H9 (cell line): ENCODE results near the gene LRMDA. TPM values are rescaled to one million over a fixed set of nuclear protein-coding genes. Genes with fewer than 3 reads are reported as not detected.

Experiments used
- DNase-seq: peaks from one replicate; pipeline ENCODE4 v3.0.0-alpha.2; 2017
- H2AFZ ChIP-seq: one replicate; pipeline ENCODE4 v1.6.1; 2013; ENCODE audit warnings: mild to moderate bottlenecking, low read length, control low read depth, moderate library complexity
- H2AK5ac ChIP-seq: 2 replicates; pipeline ENCODE4 v1.6.1; 2013; ENCODE audit warnings: low read length, control low read depth, mixed read lengths; ENCODE audit not compliant: insufficient read length
- H2BK120ac ChIP-seq: one replicate; pipeline ENCODE4 v1.6.1; 2013; ENCODE audit warnings: low read depth, mild to moderate bottlenecking, low read length, control low read depth, inconsistent platforms; ENCODE audit not compliant: poor library complexity, severe bottlenecking
- H2BK12ac ChIP-seq: 2 replicates; pipeline ENCODE4 v1.6.1; 2013; ENCODE audit warnings: low read length, control low read depth, mixed read lengths, low read depth; ENCODE audit not compliant: insufficient read length
- H2BK15ac ChIP-seq: 2 replicates; pipeline ENCODE4 v1.6.1; 2013; ENCODE audit warnings: low read depth, low read length, control low read depth
- H2BK20ac ChIP-seq: one replicate; pipeline ENCODE4 v1.6.1; 2013; ENCODE audit warnings: low read depth, mild to moderate bottlenecking, low read length, control low read depth, inconsistent platforms; ENCODE audit not compliant: poor library complexity, severe bottlenecking
- H2BK5ac ChIP-seq: 2 replicates; pipeline ENCODE4 v1.6.1; 2013; ENCODE audit warnings: low read length, control low read depth, mixed read lengths; ENCODE audit not compliant: insufficient read length
- H3K14ac ChIP-seq: 2 replicates; pipeline ENCODE4 v1.6.1; 2013; ENCODE audit warnings: low read length, control low read depth; ENCODE audit not compliant: insufficient read depth
- H3K18ac ChIP-seq: 2 replicates; pipeline ENCODE4 v1.6.1; 2013; ENCODE audit warnings: low read depth, mild to moderate bottlenecking, mixed read lengths, low read length, control low read depth; ENCODE audit not compliant: insufficient read length
- H3K23ac ChIP-seq: 2 replicates; pipeline ENCODE4 v1.6.1; 2013; ENCODE audit warnings: low read length, control low read depth, mixed read lengths, low read depth; ENCODE audit not compliant: insufficient read length
- H3K23me2 ChIP-seq: 2 replicates; pipeline ENCODE4 v1.6.1; 2013; ENCODE audit warnings: low read depth, mild to moderate bottlenecking, mixed read lengths, low read length, control low read depth; ENCODE audit not compliant: insufficient read length, poor library complexity, severe bottlenecking
- H3K27ac ChIP-seq: 2 replicates; pipeline ENCODE4 v1.5.1; 2013; ENCODE audit warnings: low read length, control low read depth, mixed read lengths, low read depth; ENCODE audit not compliant: insufficient read length
- H3K27me3 ChIP-seq: 2 replicates; pipeline ENCODE4 v1.6.1; 2013; ENCODE audit warnings: low read length, control low read depth, inconsistent platforms; ENCODE audit not compliant: insufficient read depth
- H3K4ac ChIP-seq: 2 replicates; pipeline ENCODE4 v1.6.1; 2013; ENCODE audit warnings: low read depth, mild to moderate bottlenecking, control low read depth, inconsistent platforms, low read length, moderate library complexity
- H3K4me1 ChIP-seq: 2 replicates; pipeline ENCODE4 v1.6.1; 2013; ENCODE audit warnings: low read length, control low read depth, inconsistent platforms; ENCODE audit not compliant: insufficient read depth
- H3K4me2 ChIP-seq: 2 replicates; pipeline ENCODE4 v1.6.1; 2013; ENCODE audit warnings: low read length, control low read depth, mixed read lengths; ENCODE audit not compliant: insufficient read length, insufficient read depth
- H3K56ac ChIP-seq: 2 replicates; pipeline ENCODE4 v1.6.1; 2013; ENCODE audit warnings: low read depth, mild to moderate bottlenecking, mixed read lengths, low read length, control low read depth; ENCODE audit not compliant: insufficient read length
- H3K79me1 ChIP-seq: 2 replicates; pipeline ENCODE4 v1.6.1; 2013; ENCODE audit warnings: low read depth, mild to moderate bottlenecking, moderate library complexity, low read length, control low read depth, inconsistent platforms; ENCODE audit not compliant: insufficient read depth, poor library complexity, severe bottlenecking
- H3K79me2 ChIP-seq: 2 replicates; pipeline ENCODE4 v1.6.1; 2013; ENCODE audit warnings: low read length, control low read depth, inconsistent platforms; ENCODE audit not compliant: insufficient read depth
- H3K9ac ChIP-seq: 2 replicates; pipeline ENCODE4 v1.6.1; 2013; ENCODE audit warnings: low read length, control low read depth, mixed read lengths; ENCODE audit not compliant: insufficient read length; ENCODE audit errors: extremely low read depth
- H3K9me3 ChIP-seq: one replicate; pipeline ENCODE4 v1.6.1; 2013; ENCODE audit warnings: low read depth, low read length, inconsistent platforms; ENCODE audit not compliant: control insufficient read depth
- H3T11ph ChIP-seq: one replicate; pipeline ENCODE4 v1.6.1; 2013; ENCODE audit warnings: mild to moderate bottlenecking, low read length, control low read depth, inconsistent platforms
- H4K20me1 ChIP-seq: one replicate; pipeline ENCODE4 v1.6.1; 2013; ENCODE audit not compliant: control insufficient read depth, insufficient read length, insufficient read depth
- H4K5ac ChIP-seq: 2 replicates; pipeline ENCODE4 v1.6.1; 2013; ENCODE audit warnings: low read depth, mild to moderate bottlenecking, mixed read lengths, low read length, control low read depth; ENCODE audit not compliant: insufficient read length
- H4K8ac ChIP-seq: replicated peaks from 2 replicates; pipeline ENCODE4 v1.6.1; 2013; ENCODE audit warnings: low read length, control low read depth, mixed read lengths, low read depth; ENCODE audit not compliant: insufficient read length
- H4K91ac ChIP-seq: 2 replicates; pipeline ENCODE4 v1.6.1; 2013; ENCODE audit warnings: low read depth, mild to moderate bottlenecking, moderate library complexity, mixed read lengths, low read length, control low read depth; ENCODE audit not compliant: insufficient read length
- H3K27ac Mint-ChIP-seq, 3 experiments: 2 replicates in 2 of 3; 3 replicates in 1 of 3; pipeline ENCODE4 v1.8.0; 2020 to 2021; ENCODE audit warnings: mixed read lengths in 3 of 3, mild to moderate bottlenecking in 1 of 3, moderate library complexity in 1 of 3
- H3K27me3 Mint-ChIP-seq: 2 replicates; pipeline ENCODE4 v1.8.0; 2021; ENCODE audit warnings: low read depth, mild to moderate bottlenecking, moderate library complexity, mixed read lengths
- H3K36me3 Mint-ChIP-seq, 3 experiments: 2 replicates in 2 of 3; 3 replicates in 1 of 3; pipeline ENCODE4 v1.8.0; 2020 to 2021; ENCODE audit warnings: low read depth in 3 of 3, mixed read lengths in 3 of 3; ENCODE audit not compliant: insufficient read depth in 1 of 3
- H3K4me1 Mint-ChIP-seq, 2 experiments: 2 replicates each; pipeline ENCODE4 v1.8.0; 2020; ENCODE audit warnings: mixed read lengths in 2 of 2
- H3K4me3 Mint-ChIP-seq, 2 experiments: 2 replicates in 1 of 2; 3 replicates in 1 of 2; pipeline ENCODE4 v1.8.0; 2020 to 2021; ENCODE audit warnings: mild to moderate bottlenecking in 2 of 2, mixed read lengths in 2 of 2, moderate library complexity in 1 of 2
- H3K9me3 Mint-ChIP-seq, 2 experiments: 2 replicates in 1 of 2; 3 replicates in 1 of 2; pipeline ENCODE4 v1.8.0; 2020; ENCODE audit warnings: mild to moderate bottlenecking in 2 of 2, mixed read lengths in 2 of 2, moderate library complexity in 1 of 2
- WGBS: extraction: QIAGEN DNeasy Blood & Tissue Kit; methylation state at CpG from one replicate; pipeline ENCODE4 v1.1.7; 2013; ENCODE audit warnings: missing lambda C conversion rate, low lambda C conversion rate, mixed read lengths; ENCODE audit not compliant: insufficient read length; ENCODE audit errors: extremely low coverage; 5-methylcytosine and 5-hydroxymethylcytosine counted together
- total RNA-seq: library from RNA; stranded (reverse); gene quantifications from 2 replicates; pipeline ENCODE4 v1.2.1, GENCODE V29; 2021
- TF ChIP-seq, protein P1 (sequence below): fragments of 200-600 bp; sonication (generic); conservative IDR thresholded peaks from 3 replicates; pipeline ENCODE4 v1.8.0; 2021; ENCODE audit warnings: antibody characterized with exemption, mild to moderate bottlenecking

LRMDA gene
- total RNA-seq, 1 experiment from 2014 or later = 1.8 TPM

GRCh38 chr10:75610183-75610582, 178.8 kb downstream of the LRMDA start:
- no peaks in the 10 kb centered on the region for H3K9me3 Mint-ChIP-seq
- no peak overlapping the region for H2AFZ ChIP-seq
- no peak overlapping the region for H2BK120ac ChIP-seq
- no peak overlapping the region for H4K8ac ChIP-seq
- no peak overlapping the region for H2BK20ac ChIP-seq
- no peak overlapping the region for H3K56ac ChIP-seq
- H3K23me2 ChIP-seq = no peaks in the 10 kb centered on the region
- peaks cover 25 to 40% of the 10 kb centered on the region in 2 experiments for H3K4me1 Mint-ChIP-seq
- no peak overlapping the region for H3T11ph ChIP-seq
- H3K23ac ChIP-seq = no peak overlapping the region
- H4K5ac ChIP-seq = no peak overlapping the region
- H3K9ac ChIP-seq = no peak overlapping the region
- no peaks in the 10 kb centered on the region for H3K9me3 ChIP-seq
- no peak overlapping the region for H3K4ac ChIP-seq
- H3K27ac Mint-ChIP-seq = no peak overlapping the region
- no peak overlapping the region for H2BK15ac ChIP-seq
- WGBS = no CpG with 5 or more reads among the region's 1 CpG
- DNase-seq = no peak
- H3K79me1 ChIP-seq = no peaks in the 10 kb centered on the region
- peaks cover 4% of the 10 kb centered on the region; the same call in 1 of the 2 replicates for H3K4me1 ChIP-seq
- H3K27me3 ChIP-seq = no peaks in the 10 kb centered on the region; the same call in 1 of the 2 replicates
- H2AK5ac ChIP-seq = no peak overlapping the region
- no peak overlapping the region for H4K91ac ChIP-seq
- no peaks in the 10 kb centered on the region for H3K79me2 ChIP-seq
- H2BK12ac ChIP-seq = no peak overlapping the region
- no peak overlapping the region for H3K18ac ChIP-seq
- H3K27ac ChIP-seq = no peak overlapping the region
- H3K27me3 Mint-ChIP-seq = peaks cover 27% of the 10 kb centered on the region
- H3K36me3 Mint-ChIP-seq = no peaks in the 10 kb centered on the region
- no peak overlapping the region for H3K4me3 Mint-ChIP-seq
- H3K4me2 ChIP-seq = no peak overlapping the region
- H2BK5ac ChIP-seq = no peak overlapping the region
- H3K14ac ChIP-seq = no peak overlapping the region
- no peaks in the 10 kb centered on the region for H4K20me1 ChIP-seq
- TF ChIP-seq, protein P1, sequence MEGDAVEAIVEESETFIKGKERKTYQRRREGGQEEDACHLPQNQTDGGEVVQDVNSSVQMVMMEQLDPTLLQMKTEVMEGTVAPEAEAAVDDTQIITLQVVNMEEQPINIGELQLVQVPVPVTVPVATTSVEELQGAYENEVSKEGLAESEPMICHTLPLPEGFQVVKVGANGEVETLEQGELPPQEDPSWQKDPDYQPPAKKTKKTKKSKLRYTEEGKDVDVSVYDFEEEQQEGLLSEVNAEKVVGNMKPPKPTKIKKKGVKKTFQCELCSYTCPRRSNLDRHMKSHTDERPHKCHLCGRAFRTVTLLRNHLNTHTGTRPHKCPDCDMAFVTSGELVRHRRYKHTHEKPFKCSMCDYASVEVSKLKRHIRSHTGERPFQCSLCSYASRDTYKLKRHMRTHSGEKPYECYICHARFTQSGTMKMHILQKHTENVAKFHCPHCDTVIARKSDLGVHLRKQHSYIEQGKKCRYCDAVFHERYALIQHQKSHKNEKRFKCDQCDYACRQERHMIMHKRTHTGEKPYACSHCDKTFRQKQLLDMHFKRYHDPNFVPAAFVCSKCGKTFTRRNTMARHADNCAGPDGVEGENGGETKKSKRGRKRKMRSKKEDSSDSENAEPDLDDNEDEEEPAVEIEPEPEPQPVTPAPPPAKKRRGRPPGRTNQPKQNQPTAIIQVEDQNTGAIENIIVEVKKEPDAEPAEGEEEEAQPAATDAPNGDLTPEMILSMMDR = no peak
